ENCODE results near the gene NECAB3.

DNA sequence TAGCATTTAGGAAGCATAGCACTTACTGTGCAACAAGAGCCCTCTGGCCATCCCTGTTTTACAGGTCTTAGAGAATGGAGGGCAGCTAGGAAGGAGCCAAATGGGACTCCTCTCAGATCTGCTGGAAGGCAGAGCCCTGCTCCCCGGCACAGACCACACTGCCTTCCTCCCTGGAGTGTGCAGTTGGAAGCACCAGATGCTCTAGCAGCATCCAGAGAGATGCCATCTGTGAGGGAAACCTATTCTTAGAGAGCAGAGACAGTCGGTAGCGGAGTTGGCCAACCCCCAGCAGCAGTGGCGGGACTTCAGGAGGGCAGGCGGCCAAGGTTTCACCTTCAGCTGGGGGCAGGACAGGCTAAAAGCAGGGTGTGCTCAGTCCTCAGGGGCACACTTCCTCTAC, 28.6 kb upstream of the NECAB3 start:
- TF ChIP-seq CTCF (IDR thresholded peaks at IDR 0.05; ENCODE audit: extremely low read depth in 1 of 2, insufficient read depth in 1 of 2, low read depth in 1 of 2, low read length in 2 of 2) = no peak
- TF ChIP-seq POLR2A (IDR thresholded peaks at IDR 0.05; ENCODE audit: low read depth, low read length) = no peak

Measured in endothelial cell of umbilical vein (primary cell).